Activated CD4-positive, alpha-beta memory T cell treated with anti-CD3 and anti-CD28 coated beads, Interleukin-2, amount 10 ng/mL, durations not matched to agents 7 days and 5 days (primary cell): Measurements from ENCODE around the gene ROR1. TPM values are rescaled to one million over a fixed set of nuclear protein-coding genes. Genes with fewer than 3 reads are reported as not detected.

Source experiments
- CTCF ChIA-PET: fragments of 350-600 bp; sonication (Branson Sonifier 250); formaldehyde crosslinking; loops from one replicate; lab custom pipeline; 2021; ENCODE audit warnings: antibody characterized with exemption, inconsistent platforms; lab: Charles Lee
- POLR2A ChIA-PET: fragments of 350-600 bp; sonication (Branson Sonifier 250); formaldehyde crosslinking; loops from one replicate; lab custom pipeline; 2021; ENCODE audit warnings: antibody characterized with exemption; lab: Charles Lee
- DNase-seq: peaks from one replicate; pipeline ENCODE4 v3.0.0-alpha.2; 2020
- H3K27ac Mint-ChIP-seq: one replicate; pipeline ENCODE4 v1.8.0; 2021; ENCODE audit warnings: mild to moderate bottlenecking, mixed read lengths
- H3K27me3 Mint-ChIP-seq: one replicate; pipeline ENCODE4 v1.8.0; 2021; ENCODE audit warnings: mixed read lengths
- H3K36me3 Mint-ChIP-seq: one replicate; pipeline ENCODE4 v1.8.0; 2021; ENCODE audit warnings: low read depth, mixed read lengths
- H3K4me1 Mint-ChIP-seq: one replicate; pipeline ENCODE4 v1.8.0; 2021; ENCODE audit warnings: mixed read lengths
- H3K4me3 Mint-ChIP-seq: one replicate; pipeline ENCODE4 v1.8.0; 2021; ENCODE audit warnings: mild to moderate bottlenecking, mixed read lengths
- H3K9me3 Mint-ChIP-seq: one replicate; pipeline ENCODE4 v1.8.0; 2021; ENCODE audit warnings: mixed read lengths
- total RNA-seq, 2 experiments: library from RNA; stranded (reverse); gene quantifications; one replicate each; pipeline ENCODE4 v1.2.3, GENCODE V29; 2021

ROR1 gene
- total RNA-seq, 2 experiments from 2014 or later: 0.10 TPM; not detected in 1

DNA sequence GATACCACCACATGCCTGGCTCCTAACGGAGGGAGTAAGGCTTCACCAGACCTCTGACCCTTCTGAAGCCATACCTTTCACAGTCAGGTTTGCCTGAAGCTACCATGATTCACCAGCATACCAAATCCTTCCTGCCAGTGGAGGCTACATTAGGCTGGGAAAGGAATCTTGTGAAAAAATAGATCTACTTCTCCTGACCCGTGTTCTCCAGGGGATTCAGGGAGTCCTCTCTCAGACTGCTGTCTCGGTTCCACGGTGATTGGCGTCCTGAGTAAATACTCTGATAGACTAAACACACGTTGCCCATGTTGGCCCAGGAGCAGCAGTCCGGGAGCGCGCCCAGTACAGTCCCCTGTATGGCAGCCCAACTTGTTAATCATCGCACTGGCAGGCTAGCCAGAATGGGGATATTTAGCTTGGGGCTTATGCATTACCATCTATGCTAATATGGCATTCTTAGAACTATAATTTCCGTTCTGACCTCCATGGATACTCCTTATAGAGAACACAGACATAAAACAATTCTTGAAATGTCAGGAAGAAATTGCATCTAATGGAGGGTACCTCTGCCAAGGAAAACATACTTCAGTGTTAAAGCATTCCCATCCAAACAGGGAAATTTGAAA is 173.2 kb downstream of the ROR1 start:
- ChIA-PET POLR2A (no interaction called here), CTCF (no interaction called here)
- no peaks in the 10 kb centered on the region for H3K4me1 Mint-ChIP-seq
- H3K27ac Mint-ChIP-seq: no peak overlapping the region
- no peaks in the 10 kb centered on the region for H3K9me3 Mint-ChIP-seq
- H3K27me3 Mint-ChIP-seq: no peaks in the 10 kb centered on the region
- no peak overlapping the region for H3K4me3 Mint-ChIP-seq
- no peaks in the 10 kb centered on the region for H3K36me3 Mint-ChIP-seq
- no peak for DNase-seq

GRCh38 chr1:63947904-63948303 is 174.1 kb downstream of the ROR1 start:
- DNase-seq: no peak
- Mint-ChIP-seq H3K9me3 (no peaks in the 10 kb centered on the region), H3K27ac (no peak overlapping the region), H3K4me1 (no peaks in the 10 kb centered on the region), H3K36me3 (no peaks in the 10 kb centered on the region), H3K27me3 (no peaks in the 10 kb centered on the region), H3K4me3 (no peak overlapping the region)
- POLR2A ChIA-PET: no interaction called here
- CTCF ChIA-PET: no interaction called here

GRCh38 chr1:63950023-63950422 is 176.2 kb downstream of the ROR1 start:
- no peaks in the 10 kb centered on the region for H3K4me1 Mint-ChIP-seq
- no peaks in the 10 kb centered on the region for H3K36me3 Mint-ChIP-seq
- no peaks in the 10 kb centered on the region for H3K9me3 Mint-ChIP-seq
- CTCF ChIA-PET: no interaction called here
- H3K4me3 Mint-ChIP-seq: no peak overlapping the region
- DNase-seq: no peak
- POLR2A ChIA-PET: no interaction called here
- H3K27me3 Mint-ChIP-seq: no peaks in the 10 kb centered on the region
- no peak overlapping the region for H3K27ac Mint-ChIP-seq

DNA sequence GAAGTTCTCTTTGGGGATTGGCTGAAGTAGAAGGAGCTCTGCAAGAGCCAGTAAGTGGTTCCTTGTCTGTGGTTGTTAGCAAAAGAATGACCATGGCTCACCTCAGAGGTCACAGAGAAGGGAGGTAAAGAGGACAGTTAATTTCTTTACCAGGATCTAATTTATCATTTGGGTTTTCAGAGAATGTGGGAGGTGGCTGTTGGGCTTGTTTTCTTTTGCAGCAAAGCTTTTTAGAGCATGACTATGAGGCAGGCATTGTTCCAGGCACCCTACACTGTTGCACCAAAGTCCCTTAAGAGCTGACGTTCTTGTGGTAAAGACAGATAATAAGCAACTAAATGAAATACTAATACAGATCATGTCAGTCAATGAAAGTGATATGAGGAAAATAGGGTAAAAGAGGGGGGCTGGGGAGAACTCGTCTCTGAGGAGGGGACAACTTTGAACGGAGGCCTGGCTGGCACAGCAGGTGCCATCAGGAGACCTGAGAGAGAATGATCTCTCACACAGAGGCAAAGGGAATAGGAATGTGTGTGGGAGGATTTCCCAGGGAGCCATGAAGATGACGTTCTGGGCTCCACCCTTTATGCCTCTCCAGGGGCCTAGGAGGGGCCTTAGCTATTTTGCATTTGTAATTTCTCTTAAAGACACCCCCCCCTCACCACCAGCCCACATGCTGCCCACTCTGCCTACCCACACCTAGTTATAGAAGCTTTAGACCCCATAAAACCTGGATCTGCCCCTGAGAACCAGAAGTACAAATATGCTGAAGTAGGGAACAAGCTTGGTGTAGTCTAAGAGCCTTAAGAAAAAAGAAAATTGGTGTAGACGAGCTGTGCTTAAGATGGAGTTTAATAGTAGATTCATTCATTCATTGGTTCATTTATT is 177.5 kb downstream of the ROR1 start:
- Mint-ChIP-seq H3K4me3 (no peak overlapping the region), H3K27me3 (no peaks in the 10 kb centered on the region), H3K4me1 (no peaks in the 10 kb centered on the region), H3K27ac (no peak overlapping the region), H3K36me3 (no peaks in the 10 kb centered on the region), H3K9me3 (no peaks in the 10 kb centered on the region)
- ChIA-PET CTCF (no interaction called here), POLR2A (no interaction called here)
- DNase-seq: no peak

GRCh38 chr1:63954187-63954586 is 180.4 kb downstream of the ROR1 start:
- H3K9me3 Mint-ChIP-seq: peaks cover 4% of the 10 kb centered on the region
- no peak overlapping the region for H3K27ac Mint-ChIP-seq
- H3K4me1 Mint-ChIP-seq: no peaks in the 10 kb centered on the region
- H3K4me3 Mint-ChIP-seq: no peak overlapping the region
- DNase-seq: no peak
- ChIA-PET POLR2A (no interaction called here), CTCF (interaction anchor here (1.1 kb wide), 1 partner anchor 58 kb away, joined by 3 read pairs; no protein-coding TSS in a partner anchor)
- H3K36me3 Mint-ChIP-seq: no peaks in the 10 kb centered on the region
- no peaks in the 10 kb centered on the region for H3K27me3 Mint-ChIP-seq

DNA sequence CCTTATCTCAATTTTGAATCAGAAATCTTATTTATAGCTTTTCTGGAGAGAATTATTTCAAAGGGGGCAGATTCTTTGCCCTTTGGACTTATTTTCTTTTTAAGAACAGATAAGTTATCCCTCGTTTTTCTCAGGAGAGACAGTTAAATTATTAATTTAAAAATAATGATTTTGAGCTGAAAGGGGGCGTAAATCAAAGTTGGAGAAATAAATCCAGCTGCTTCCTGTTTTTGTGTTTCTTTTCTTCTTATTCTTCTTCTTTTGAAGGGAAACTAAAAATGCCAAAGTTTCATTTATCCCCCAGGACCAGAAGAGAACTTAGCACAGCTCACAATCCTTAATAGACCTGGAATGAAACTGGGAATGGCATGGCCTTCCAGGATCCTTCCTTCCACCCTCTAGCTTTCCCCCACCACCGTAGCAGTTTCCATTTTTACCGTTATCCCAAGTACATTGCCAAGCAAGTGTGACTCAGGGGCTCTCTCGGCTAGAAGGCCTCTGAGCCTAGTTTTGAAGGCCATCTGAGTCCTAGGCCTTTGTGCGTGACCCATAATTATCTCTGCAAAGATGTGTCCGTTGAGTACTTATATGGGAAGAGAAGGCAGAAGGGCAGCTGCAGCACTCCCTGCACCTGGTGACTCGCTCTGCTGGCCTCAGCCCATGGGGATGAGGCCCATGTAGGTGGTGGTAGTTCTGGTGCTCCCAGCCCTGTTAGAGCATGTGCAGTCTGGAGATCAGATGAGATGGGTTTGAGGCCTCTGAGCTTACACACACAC is 181.7 kb downstream of the ROR1 start:
- H3K4me3 Mint-ChIP-seq: no peak overlapping the region

DNA sequence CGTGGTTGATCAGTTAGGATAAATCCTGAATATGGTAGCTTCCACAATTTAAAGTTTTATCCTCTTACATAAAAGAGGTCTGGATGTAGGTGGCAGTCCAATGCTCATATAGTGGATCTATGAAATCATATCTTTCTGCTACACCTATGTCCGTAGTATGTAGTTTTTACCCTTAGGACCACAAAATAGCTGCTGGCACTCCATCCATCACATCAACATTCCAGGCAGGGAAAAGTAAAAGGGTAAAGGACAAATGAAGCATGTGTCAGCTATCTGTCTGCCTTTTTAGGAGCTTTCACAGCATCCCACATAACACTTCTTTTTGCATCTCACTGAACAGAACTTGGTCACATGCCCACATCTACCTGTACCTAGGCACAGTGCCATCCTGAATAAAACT is 184.7 kb downstream of the ROR1 start:
- H3K27ac Mint-ChIP-seq: no peak overlapping the region
- H3K36me3 Mint-ChIP-seq: no peaks in the 10 kb centered on the region
- DNase-seq: no peak
- ChIA-PET POLR2A (no interaction called here), CTCF (no interaction called here)
- H3K4me3 Mint-ChIP-seq: no peak overlapping the region
- H3K4me1 Mint-ChIP-seq: no peaks in the 10 kb centered on the region
- peaks cover 6% of the 10 kb centered on the region for H3K9me3 Mint-ChIP-seq
- peaks cover 3% of the 10 kb centered on the region for H3K27me3 Mint-ChIP-seq

More for the DNA sequence above, 181.7 kb downstream of the ROR1 start:
- no peaks in the 10 kb centered on the region for H3K36me3 Mint-ChIP-seq
- POLR2A ChIA-PET: no interaction called here
- H3K4me1 Mint-ChIP-seq: no peaks in the 10 kb centered on the region
- no peak overlapping the region for H3K27ac Mint-ChIP-seq
- no peak for DNase-seq
- CTCF ChIA-PET: interaction anchor here (1.1 kb wide), 1 partner anchor 59 kb away, joined by 3 read pairs; no protein-coding TSS in a partner anchor
- H3K9me3 Mint-ChIP-seq: peaks cover 6% of the 10 kb centered on the region
- H3K27me3 Mint-ChIP-seq: peaks cover 3% of the 10 kb centered on the region

- Mint-ChIP-seq H3K4me3 (no peak overlapping the region), H3K27me3 (peaks cover 3% of the 10 kb centered on the region), H3K27ac (no peak overlapping the region), H3K4me1 (no peaks in the 10 kb centered on the region), H3K9me3 (peaks cover 6% of the 10 kb centered on the region), H3K36me3 (no peaks in the 10 kb centered on the region)
- CTCF ChIA-PET: no interaction called here
- POLR2A ChIA-PET: no interaction called here
- no peak for DNase-seq
Measured at GRCh38 chr1:63960326-63960725, 186.5 kb downstream of the ROR1 start.

DNA sequence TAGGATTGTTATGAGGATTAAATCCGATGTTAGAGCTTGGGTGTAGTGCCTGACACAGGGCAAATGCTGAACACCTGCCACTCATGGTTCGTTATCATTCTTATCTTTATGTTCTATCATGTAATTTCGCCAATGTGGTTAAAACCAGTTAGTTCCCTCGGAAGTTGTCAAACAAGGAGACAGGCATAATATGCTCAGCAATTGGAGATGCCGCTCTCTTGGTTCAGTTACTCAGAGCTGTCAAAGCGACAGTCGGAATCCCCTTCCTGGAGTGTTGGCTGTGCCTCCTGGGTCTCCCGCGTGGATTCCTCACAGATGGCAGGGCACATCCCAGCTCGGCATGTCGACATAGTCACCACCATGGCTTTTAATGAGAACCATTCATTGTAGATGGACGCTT is 192.2 kb downstream of the ROR1 start:
- H3K36me3 Mint-ChIP-seq: no peaks in the 10 kb centered on the region
- no peak overlapping the region for H3K4me3 Mint-ChIP-seq
- peaks cover 10% of the 10 kb centered on the region for H3K27me3 Mint-ChIP-seq
- no peak overlapping the region for H3K27ac Mint-ChIP-seq
- CTCF ChIA-PET: no interaction called here
- POLR2A ChIA-PET: no interaction called here
- H3K4me1 Mint-ChIP-seq: no peaks in the 10 kb centered on the region
- no peak for DNase-seq
- H3K9me3 Mint-ChIP-seq: no peaks in the 10 kb centered on the region

- ChIA-PET POLR2A (no interaction called here), CTCF (no interaction called here)
- Mint-ChIP-seq H3K4me3 (no peak overlapping the region), H3K4me1 (no peaks in the 10 kb centered on the region), H3K9me3 (no peaks in the 10 kb centered on the region), H3K27me3 (peaks cover 10% of the 10 kb centered on the region), H3K27ac (no peak overlapping the region), H3K36me3 (no peaks in the 10 kb centered on the region)
- DNase-seq: no peak
Measured at GRCh38 chr1:63967901-63968300, 194.1 kb downstream of the ROR1 start.

DNA sequence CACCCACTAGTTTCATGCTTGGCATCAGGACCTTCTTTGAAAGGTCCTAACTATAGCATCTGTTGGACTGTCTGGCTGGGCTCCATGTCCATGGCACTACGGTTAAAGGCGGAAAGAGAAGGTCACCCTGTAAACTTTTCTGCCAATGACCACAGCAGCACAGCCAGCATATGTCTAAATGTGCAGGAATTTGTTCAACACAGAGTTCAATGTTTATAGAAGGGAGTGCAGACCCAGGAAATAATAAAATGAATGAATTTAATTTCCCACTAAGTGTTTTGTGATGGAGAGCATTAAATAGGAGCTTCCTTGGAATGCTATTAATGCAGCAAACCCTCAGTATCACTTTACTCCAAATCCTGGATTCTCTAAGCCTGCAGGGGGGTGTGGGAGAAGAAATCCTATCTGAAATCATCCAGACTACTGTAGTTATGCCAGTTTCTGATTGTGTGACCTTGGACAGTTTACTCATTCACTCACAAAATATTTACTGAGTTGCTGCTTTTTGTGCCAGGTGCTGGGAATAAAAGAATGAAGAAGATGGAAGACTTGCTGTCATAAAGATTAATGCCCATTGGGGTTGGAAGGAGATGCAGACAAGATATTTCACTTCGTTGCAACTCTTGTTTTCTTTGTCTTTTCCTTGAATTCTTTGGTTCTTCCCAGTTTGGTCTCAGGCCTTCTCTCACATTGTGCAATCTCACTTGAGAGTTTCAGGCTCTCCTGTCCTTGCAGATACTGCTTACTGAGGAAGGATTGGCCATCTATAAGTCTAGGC is 195.0 kb downstream of the ROR1 start:
- Mint-ChIP-seq H3K36me3 (no peaks in the 10 kb centered on the region), H3K9me3 (no peaks in the 10 kb centered on the region), H3K4me1 (no peaks in the 10 kb centered on the region), H3K27me3 (peaks cover 10% of the 10 kb centered on the region), H3K4me3 (no peak overlapping the region), H3K27ac (no peak overlapping the region)
- CTCF ChIA-PET: no interaction called here
- POLR2A ChIA-PET: no interaction called here
- no peak for DNase-seq

DNA sequence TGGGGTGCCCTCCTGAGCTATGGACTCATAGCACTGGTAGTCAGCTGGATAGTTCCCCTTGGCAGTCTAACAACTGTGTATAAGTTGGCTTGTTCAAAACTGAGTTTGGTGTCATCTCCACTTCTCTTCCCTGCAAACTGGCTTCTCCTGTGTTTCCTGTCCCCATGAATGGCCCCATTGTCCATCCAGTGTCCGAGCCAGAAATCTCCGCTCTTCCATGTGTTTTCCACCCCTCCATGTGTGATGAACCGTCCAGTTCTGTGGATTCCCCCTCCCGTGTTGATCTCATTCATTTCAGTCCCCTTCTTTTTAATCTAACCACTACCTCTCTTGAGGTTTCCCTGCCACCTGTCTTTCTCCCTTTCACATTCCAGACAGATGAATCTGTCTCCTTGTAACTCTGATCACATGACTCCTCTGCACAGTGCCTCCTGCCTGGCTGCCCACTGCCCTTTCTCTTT is 195.7 kb downstream of the ROR1 start:
- Mint-ChIP-seq H3K27ac (no peak overlapping the region), H3K4me1 (no peaks in the 10 kb centered on the region), H3K4me3 (no peak overlapping the region), H3K9me3 (no peaks in the 10 kb centered on the region), H3K36me3 (no peaks in the 10 kb centered on the region), H3K27me3 (peaks cover 10% of the 10 kb centered on the region)
- DNase-seq: no peak
- POLR2A ChIA-PET: no interaction called here
- CTCF ChIA-PET: no interaction called here
